Forelimb muscle (tissue), 1 donor: ENCODE results near the gene ANKRD65. TPM values are rescaled to one million over a fixed set of nuclear protein-coding genes. Genes with fewer than 3 reads are reported as not detected.

ENCODE experiments used
- DNase-seq: peaks from one replicate; pipeline ENCODE4 v3.0.0-alpha.2; 2013; ENCODE audit warnings: low read depth
- polyA plus RNA-seq: library from polyadenylated mRNA; unstranded; fragments of 120-200 nt; gene quantifications from one replicate; pipeline ENCODE4 v1.2.1, GENCODE V29; 2013; ENCODE audit not compliant: insufficient read length

Gene ANKRD65
- polyA plus RNA-seq, 1 donor, result 22.1 TPM

GRCh38 chr1:1442069-1442770 lies 21.1 kb upstream of the ANKRD65 start:
- DNase-seq, result no peak

DNA sequence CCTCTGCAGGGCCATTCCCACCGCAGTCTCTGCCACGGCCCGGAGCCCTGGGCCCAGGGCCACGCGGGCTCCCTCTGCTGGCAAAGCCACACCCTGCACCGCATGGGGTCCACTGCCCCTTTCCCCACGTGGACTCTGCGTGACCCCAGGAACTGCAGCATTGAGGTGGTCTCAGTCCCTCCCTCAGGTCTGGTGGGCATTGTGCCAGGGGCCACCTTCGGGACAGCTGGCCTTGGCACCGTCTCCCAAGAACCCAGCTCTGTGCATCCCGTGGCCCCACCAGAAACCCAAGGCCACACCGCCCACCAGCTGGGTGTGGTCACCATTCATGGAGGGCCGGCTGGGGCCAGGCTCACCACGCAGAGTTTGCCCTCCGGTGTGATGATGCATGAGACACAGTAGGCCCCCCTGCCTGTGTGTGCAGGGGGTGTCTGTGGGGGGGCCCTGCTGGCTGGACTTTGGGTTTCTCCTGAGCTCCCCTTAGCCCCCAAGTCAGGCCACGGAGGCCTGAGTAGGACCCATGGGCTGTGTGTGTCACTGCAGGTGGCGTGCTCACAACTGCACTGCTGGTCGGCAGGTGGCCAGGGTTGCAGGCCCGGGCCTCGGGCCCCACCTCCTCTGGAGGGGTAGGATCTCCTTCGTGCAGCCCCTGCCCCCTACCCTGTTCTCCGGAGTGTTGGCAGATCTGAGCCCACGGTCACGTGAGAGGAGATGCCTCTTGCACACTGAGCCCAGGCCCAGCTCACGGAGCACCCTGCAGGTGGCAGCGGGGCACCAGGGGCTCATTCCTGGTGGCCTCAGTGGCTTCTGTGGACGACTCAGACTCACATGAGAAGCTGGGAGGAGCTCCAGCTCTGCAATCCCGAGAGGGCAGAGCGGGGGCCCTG lies 20.2 kb upstream of the ANKRD65 start:
- DNase-seq, result no peak

GRCh38 chr1:1440262-1441001 lies 19.4 kb upstream of the ANKRD65 start:
- DNase-seq, result no peak

- DNase-seq, result no peak
Observed at GRCh38 chr1:1439546-1440261, 18.6 kb upstream of the ANKRD65 start.

GRCh38 chr1:1438531-1439381 lies 17.7 kb upstream of the ANKRD65 start:
- no peak for DNase-seq

DNA sequence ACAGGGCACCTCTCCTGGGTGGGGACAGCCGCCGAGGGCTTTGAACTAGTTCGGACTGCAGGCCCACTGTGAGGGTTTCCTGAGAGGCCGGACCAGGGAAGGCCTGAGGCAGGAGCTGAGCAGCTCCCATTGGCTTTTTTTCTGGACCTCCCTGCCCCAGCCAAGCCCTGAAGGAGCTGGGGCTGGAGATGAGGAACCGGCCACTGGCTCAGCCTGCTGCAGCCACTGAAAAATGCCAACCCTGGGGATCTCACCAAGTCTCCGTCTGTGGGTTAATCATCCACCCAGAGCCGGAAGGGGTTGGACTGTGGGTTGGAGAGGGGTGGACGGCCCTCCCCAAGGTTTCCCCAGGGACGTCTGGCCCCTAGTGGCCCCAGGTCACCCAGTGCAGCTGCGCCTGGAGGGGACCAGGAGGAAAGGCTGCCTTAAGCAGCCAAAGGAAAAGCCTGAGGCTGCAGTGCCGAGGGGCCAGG lies 16.9 kb upstream of the ANKRD65 start:
- no peak for DNase-seq

DNA sequence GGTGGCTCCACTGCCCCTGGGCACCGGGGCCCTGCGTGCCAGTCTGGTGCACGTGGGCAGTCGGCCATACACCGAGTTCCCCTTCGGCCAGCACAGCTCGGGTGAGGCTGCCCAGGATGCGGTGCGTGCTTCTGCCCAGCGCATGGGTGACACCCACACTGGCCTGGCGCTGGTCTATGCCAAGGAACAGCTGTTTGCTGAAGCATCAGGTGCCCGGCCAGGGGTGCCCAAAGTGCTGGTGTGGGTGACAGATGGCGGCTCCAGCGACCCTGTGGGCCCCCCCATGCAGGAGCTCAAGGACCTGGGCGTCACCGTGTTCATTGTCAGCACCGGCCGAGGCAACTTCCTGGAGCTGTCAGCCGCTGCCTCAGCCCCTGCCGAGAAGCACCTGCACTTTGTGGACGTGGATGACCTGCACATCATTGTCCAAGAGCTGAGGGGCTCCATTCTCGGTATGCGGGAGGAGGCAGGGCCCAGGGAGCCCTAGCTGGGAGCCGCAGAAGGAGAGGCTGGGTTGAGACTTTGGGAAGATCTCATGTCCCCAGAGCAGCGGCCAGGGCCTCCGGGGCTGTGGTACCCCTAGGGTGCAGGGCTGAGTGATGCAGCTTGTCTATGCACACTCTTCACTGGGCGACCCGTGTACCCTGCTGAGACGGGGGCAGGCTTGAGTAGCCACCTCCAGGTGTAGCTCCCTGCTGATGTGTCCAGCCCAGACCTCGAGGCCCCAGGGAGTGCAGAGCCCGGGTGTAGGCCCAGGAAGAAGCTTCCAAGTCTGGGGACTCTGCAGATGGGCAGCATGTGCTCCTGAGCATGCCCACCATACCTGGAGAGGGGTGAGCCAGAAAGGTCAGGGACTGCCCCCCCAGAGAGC lies 16.2 kb upstream of the ANKRD65 start:
- no peak for DNase-seq

- DNase-seq, result no peak
Observed at GRCh38 chr1:1436630-1437032, 15.6 kb upstream of the ANKRD65 start.

DNA sequence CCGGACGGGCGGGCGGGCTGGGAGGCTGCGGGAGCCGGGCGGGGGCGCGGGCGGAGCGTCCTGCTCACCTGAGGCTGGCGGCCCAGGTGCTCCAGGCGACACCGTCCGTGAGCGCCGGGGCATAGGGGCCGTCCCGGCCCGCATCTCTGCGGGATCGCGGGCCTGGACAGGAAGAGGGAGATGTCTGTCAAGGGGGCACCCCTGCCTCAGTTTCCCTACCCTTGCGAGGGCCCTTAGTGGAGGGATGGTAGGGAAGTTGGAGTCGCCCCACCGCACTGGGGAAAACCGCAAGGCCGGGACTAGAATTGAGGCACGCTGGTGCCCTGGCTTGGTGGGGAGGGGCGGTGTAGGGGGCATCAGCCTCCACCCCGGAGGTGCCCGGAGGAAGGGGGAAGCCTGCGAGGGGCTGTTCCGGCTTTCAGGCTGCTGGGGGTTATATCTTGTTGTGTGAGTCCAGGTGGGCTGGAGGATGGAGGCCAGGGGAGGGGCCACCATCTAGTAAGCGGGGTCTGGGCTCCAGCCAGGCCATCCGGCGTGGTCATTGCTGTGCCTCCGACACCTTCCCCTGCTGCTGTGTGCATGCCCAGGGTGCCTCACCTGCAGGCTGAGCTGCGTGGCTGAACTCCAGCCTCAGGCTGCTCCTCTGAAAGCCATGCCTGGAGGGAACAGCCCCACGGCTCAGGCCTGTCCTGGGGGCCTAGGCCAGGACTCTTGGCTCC lies 15.0 kb upstream of the ANKRD65 start:
- DNase-seq, result no peak

DNA sequence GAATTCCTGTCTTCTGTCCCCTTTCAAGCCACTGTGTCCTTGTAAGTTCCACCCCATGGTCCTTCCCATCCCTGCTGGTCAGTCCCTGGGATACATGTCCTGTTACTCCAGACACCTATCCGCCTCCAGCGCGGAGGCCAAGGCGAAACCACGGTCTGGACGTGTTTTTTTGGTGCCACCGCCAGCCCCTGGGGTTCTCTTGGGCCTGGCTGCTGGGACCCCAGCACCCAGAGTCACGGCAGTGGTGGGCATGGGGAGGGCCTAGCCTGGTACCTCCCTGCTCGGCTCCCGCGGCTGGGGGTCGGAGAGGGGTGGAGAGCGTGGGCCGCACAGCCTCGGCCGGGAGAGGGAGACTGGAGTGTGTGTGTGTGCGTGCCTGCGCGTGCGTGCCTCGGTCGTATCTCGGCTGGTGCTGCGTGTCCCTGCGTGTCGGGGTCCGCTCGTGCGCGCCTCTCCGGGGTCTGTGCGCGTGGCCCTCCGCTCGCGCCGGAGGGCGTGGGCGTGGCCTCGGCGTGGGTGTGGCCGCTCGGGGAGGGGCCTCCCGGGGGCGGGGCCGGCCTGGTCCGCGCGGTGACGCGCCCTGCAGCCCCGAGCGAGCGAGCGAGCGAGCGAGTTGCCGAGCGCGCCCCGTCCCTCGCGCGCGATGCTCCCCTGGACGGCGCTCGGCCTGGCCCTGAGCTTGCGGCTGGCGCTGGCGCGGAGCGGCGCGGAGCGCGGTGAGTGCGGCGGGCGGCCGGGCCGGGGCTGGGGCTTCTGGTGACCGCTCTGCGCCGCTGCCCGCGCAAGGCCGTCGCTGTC lies 14.2 kb upstream of the ANKRD65 start, which contains the start of gene VWA1:
Gene VWA1, plus strand, starts transcription at position 585 of the 798 bp plus-strand sequence. Its CDS starts 59 bp downstream, at position 644.
- no peak for DNase-seq

DNA sequence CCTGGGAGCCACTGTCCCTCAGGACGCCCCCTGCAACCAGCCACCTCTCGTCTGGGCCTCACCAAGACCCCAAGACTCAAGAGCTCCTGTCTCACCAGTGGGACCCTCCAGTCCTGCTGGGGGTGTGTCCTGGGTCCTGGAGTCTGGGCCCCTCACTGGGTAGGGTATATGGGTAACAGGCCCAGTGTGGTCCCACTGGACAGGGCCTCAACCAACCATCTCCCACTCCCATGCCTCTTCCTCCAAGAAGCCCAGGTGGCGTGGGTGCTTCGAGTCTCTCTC lies 13.7 kb upstream of the ANKRD65 start:
- no peak for DNase-seq

DNA sequence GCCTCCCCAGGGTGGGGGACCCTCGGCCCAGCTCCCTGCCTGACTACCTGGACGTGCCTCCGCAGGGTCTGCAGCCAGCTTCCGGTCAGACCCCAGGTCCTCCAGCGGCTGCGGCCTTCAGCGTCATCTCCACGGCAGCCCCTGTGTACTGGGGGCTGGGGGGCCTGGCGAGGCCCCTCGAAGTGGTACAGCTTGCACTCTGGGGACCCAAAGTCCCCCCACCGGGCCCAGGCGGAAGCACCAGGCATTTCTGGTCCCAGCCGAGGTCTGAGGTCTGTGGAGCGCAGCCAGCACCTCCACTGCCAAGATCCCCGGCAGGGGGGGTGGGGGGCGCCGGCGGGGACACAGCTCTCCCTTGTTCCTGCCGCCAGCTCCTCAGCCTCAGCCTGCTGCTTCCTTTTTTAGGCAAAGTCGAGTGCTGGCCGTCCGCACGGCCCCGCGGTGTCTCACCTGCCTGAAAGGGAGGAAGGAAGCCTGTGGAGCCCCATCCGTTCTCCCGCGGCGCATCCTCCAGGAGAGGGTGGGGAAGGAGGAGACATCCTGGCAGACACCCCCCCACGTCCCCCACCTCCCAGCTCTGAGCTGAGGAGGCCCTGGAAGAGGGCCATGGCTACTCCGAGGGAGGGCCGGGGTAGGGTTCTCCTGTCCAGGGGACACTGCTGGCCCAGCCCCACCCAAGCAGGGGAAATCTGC lies 13.2 kb upstream of the ANKRD65 start:
- DNase-seq, result no peak

- DNase-seq, result no peak
Observed at GRCh38 chr1:1433804-1434130, 12.7 kb upstream of the ANKRD65 start.

DNA sequence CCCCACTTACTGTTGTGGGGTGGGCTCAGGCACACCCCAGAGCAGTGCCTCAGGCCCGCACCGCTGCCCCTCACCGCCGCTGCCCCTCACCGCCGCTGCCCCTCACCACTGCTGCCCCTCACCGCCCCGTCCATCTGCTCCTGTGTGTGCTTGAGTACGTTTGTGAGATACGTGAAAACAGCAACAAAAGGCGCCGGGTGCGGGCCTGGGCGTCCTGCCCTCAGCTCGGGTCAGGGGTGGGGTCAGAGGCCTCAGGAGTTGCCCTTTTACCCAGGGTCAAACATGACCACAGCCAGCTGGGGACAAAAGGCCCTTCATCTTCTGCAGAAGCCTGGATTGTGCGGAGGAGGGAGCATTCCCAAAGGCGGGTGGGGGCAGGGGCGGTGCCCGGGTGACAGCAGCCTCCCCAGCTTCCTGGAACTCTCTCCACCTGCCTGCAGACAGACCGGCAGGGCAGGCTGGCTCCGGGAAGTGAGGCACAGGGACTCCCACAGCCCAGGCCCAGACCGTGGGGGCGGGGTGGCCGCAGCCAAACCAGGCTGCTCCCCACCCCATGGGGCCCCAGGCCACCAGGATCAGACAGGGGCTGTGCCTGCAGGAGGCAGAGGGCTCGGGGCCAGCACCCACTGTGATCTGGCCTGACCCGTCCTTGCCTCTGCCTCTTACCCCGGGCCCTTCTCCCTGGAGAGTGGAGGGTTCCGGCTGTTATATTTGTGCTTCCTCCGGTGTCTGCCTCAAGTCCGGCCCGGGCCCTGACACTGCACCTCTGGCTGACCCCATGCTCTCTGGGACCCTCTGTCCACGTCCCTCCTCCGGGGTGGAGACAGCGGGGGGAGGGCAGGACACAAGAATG lies 12.1 kb upstream of the ANKRD65 start:
- no peak for DNase-seq

- no peak for DNase-seq
Observed at GRCh38 chr1:1432274-1432950, 11.3 kb upstream of the ANKRD65 start.

DNA sequence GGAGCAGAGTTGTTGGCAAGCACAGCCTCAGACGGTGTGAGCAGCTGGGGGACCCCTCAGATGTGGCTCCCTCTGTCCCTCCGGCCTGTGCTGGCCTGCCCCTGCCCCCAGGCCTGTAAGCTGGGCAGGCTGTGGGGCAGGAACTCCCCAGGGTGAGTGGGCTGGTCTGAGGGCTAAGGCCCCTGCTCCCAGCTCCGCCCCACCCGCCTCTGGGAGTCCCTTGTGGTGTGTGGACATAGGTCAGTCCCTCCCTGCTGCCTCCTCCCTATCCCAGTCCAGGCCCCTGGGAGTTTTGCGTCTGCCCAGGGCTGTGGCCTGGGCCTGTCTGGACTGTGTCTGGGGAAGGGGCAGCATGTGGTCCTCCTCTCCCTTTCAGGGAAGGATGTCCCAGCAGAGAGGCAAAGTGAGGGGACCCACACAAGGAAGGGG lies 10.8 kb upstream of the ANKRD65 start:
- DNase-seq, result no peak
